Measurements from ENCODE around the gene INVS.

GRCh38 chr9:100098046-100098886, 777 bp upstream of the INVS start:
- TF ChIP-seq POLR2A (IDR thresholded peaks at IDR 0.05) (no peak), POLR2AphosphoS5 (IDR thresholded peaks at IDR 0.05) (peak; percentile 19), CTCF (IDR thresholded peaks at IDR 0.05) (no peak)

All from prostate gland (tissue), 2 donors.